Fibroblast of mammary gland (primary cell): Measurements from ENCODE around the gene F13B.
"Not testable (repeated sequence)": the region's sequence is repeated elsewhere in the genome, so short reads cannot be mapped to it uniquely, and the experiment has no call there.

Experiments used
- DNase-seq: peaks from one replicate; pipeline ENCODE4 v3.0.0-alpha.2; 2010; ENCODE audit warnings: low read depth
- H3K4me3 ChIP-seq: 2 replicates; pipeline ENCODE4 v1.5.1; 2011; ENCODE audit warnings: low read depth, mild to moderate bottlenecking, low read length, moderate library complexity; ENCODE audit not compliant: control insufficient read depth
- TF ChIP-seq, protein P1 (sequence below): conservative IDR thresholded peaks from 2 replicates; pipeline ENCODE4 v1.5.1; 2011; ENCODE audit warnings: low read depth, low read length, inconsistent platforms; ENCODE audit not compliant: control insufficient read depth, insufficient read depth

F13B gene

DNA sequence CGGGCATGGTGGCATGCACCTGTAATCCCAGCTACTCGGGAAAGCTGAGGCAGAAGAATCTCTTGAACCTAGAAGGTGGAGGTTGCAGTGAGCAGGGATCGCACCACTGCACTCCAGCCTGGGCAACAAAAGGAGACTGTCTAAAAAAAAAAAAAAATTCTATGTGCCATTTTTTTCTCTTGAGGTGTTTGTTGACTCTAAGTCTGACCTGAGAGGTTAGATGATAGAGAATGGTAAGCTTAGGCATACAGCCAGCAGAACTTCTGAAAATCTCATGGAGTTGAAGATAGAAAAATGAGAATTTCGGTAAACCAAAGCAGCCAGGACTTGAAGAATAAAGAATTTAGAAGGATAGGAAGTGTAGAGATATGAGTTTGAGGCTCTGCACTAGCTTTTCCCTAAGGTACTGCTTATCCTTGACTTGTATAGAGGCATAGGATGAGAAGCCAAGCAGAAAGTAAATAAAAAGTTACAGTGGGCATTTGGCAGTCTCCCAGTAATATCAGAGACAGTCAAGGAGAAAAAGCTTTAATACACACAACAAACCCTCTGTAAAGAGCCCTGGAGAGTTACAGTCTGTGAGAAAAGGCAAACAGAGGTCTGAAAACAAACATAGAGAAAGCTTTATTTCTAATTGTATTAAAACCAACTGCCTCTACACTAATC lies 24.3 kb downstream of the F13B start:
- TF ChIP-seq, protein P1, sequence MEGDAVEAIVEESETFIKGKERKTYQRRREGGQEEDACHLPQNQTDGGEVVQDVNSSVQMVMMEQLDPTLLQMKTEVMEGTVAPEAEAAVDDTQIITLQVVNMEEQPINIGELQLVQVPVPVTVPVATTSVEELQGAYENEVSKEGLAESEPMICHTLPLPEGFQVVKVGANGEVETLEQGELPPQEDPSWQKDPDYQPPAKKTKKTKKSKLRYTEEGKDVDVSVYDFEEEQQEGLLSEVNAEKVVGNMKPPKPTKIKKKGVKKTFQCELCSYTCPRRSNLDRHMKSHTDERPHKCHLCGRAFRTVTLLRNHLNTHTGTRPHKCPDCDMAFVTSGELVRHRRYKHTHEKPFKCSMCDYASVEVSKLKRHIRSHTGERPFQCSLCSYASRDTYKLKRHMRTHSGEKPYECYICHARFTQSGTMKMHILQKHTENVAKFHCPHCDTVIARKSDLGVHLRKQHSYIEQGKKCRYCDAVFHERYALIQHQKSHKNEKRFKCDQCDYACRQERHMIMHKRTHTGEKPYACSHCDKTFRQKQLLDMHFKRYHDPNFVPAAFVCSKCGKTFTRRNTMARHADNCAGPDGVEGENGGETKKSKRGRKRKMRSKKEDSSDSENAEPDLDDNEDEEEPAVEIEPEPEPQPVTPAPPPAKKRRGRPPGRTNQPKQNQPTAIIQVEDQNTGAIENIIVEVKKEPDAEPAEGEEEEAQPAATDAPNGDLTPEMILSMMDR: no peak
- H3K4me3 ChIP-seq: no peak overlapping the region
- no peak for DNase-seq

DNA sequence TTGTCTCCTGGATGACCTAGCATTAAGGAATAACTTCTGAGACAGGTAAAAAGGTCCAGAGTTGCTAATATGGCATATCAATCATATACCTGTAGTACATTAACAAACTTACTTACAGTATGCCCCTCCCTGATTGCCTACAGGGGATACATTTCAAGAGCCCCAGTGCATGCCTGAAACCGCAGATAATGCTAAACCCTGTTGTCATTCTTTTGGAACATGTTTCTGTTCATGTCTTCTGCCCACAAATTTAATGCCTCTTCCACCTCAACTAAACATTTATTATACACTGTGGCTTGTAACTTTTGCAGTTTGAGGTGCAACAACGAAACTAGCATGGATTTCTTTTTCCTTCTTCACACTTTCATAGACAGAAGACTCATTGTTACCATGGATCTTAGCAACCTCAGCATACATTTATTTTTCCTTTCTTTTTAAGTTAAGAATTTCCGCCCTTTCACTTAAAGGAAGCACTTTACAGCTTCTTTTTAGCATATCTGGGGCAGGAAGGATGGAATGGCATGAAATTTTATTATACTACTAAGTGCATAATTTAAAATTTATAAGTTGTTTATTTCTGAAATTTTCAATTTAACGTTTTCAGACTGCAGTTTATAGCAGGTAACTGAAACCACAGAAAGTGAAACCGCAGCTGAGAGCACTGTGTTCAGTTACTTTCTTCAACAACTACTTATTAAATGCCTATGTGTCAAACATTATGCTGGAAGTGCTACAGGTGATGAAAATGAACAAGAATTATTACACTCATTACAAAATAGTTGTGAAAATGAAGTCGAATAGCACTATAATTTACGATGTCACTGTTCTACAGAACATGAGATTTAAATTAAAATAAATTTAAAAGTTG lies 25.3 kb downstream of the F13B start:
- no peak for DNase-seq
- TF ChIP-seq, protein P1: no peak
- H3K4me3 ChIP-seq: no peak overlapping the region

DNA sequence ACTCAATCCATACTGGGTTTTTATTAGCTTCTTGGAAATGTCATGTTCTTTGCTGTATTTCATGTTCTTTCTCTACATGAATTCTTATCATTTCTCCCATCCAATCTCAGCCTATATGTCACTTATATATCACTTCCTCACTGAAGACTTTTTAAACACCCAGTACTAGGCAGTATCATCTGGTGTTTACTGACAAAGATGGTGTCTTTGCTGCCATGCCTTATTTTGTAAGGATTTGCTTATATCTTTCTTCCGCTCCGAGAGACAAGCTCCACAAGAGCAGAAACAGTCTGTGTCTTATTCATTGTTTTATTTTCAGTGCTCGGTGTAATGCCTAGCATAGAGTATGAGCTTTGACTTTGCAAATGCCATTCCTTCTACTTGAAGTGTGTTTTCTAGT lies 30.2 kb downstream of the F13B start:
- no peak overlapping the region for H3K4me3 ChIP-seq
- TF ChIP-seq, protein P1: no peak
- DNase-seq: no peak

DNA sequence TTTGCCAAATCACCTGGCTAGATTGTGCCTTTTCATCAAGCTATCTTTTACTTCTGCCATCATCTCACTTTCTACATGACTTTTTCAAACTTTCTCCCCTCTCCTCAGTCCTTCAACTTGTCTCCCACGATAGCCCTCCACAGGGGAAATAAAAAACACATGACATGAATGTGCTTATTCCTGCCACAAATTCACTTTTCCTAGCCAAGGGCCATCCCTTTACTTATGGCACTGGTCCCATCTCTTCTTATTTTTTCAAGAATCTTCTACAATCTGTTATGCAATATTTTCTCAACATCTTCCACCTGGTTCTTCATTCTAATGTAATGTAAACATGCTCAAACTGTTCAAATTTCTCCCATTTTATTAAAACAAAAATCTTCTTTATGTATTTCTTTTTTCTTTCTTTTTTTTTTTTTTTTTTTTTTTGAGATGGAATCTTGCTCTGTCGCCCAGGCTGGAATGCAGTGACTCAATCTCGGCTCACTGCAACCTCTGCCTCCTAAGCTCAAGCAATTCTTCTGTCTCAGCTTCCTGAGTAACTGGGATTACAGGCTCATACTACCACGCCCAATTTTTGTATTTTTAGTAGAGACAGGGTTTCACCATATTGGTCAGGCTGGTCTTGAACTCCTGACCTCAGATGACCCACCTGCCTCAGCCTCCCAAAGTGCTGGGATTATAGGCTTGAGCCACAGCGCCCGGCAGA lies 32.3 kb downstream of the F13B start:
- peak; percentile 80 for DNase-seq
- not testable (repeated sequence) for H3K4me3 ChIP-seq

DNA sequence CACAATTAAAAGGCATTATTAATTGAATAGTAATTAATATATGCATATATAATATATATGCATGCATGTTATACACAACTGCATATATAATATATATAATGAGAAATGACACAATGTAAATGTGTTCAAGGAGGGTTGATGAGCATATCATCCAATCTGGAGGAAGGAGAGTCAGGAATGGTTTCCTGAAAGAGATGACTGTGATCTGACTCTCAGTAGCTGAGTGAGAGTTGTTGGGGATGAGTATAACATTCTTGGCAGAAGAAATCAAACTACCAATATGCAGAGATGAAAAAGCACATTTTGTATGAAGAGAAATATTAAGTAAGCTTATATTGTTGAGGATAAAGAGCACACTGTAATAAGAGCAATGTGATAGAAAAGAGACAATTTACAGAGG lies 37.3 kb downstream of the F13B start:
- DNase-seq: peak; percentile 42
- H3K4me3 ChIP-seq: no peak overlapping the region
- TF ChIP-seq, protein P1: no peak

DNA sequence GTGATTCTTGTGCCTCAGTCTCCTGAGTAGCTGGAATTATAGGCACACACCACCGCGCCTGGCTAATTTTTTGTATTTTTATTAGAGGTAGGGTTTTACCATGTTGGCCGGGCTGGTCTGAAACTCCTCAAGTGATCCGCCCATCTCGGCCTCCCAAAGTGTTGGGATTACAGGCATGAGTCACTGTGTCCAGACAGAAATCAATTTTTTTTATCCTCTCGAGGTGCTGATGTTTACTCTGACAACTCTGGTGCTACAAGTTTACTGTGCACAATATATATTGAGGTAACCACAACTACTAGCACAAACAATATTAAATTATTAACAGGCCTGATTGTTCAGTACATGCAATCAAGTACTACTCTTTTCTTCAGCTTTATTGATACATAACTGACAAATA lies 39.7 kb downstream of the F13B start:
- H3K4me3 ChIP-seq: no peak overlapping the region
- peak; percentile 3 for DNase-seq
- TF ChIP-seq, protein P1: no peak

DNA sequence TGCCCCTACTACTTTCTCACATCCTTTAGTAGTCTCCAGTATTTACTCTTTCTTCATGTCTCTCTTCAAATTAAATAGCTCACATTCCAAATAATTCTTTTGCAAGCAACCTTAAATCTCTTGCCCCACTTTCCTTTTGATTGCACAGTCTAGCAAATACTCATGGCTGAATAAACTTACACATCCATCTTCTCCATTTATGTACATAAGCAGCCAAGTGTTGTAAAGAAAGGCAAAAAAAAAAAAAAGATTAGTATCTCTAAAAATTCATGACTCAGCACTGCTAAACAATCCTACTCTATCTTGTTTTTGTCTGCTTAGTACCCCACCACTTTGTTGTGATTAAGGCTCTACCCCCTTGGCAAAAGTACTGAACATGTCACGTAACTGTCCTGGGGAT lies 42.6 kb downstream of the F13B start:
- DNase-seq: no peak
- H3K4me3 ChIP-seq: no peak overlapping the region
- TF ChIP-seq, protein P1: no peak
